Fibroblast of lung (primary cell): ENCODE data around the gene ANKRD49. TPM values are rescaled to one million over a fixed set of nuclear protein-coding genes. Genes with fewer than 3 reads are reported as not detected.

Source experiments
- DNase-seq, 2 donors: peaks; one replicate each; pipeline versions ENCODE4 v3.0.0 to v3.0.0-alpha.2; 2010; ENCODE audit warnings: low read depth in 2 of 2
- H2AFZ ChIP-seq: 2 replicates; pipeline ENCODE4 v1.5.1; 2012; ENCODE audit warnings: low read length, control low read depth, inconsistent platforms
- H3K27ac ChIP-seq: 2 replicates; pipeline ENCODE4 v1.5.1; 2011; ENCODE audit warnings: low read length, control low read depth; ENCODE audit not compliant: insufficient read depth
- H3K27me3 ChIP-seq: 2 replicates; pipeline ENCODE4 v1.5.1; 2011; ENCODE audit warnings: mild to moderate bottlenecking, low read length; ENCODE audit not compliant: control insufficient read depth, insufficient read depth
- H3K36me3 ChIP-seq: 2 replicates; pipeline ENCODE4 v1.5.1; 2011; ENCODE audit warnings: low read length; ENCODE audit not compliant: control insufficient read depth, insufficient read depth
- H3K4me1 ChIP-seq: 2 replicates; pipeline ENCODE4 v1.5.1; 2011; ENCODE audit warnings: low read length; ENCODE audit not compliant: control insufficient read depth, insufficient read depth; ENCODE audit errors: extremely low read depth
- H3K4me2 ChIP-seq: 2 replicates; pipeline ENCODE4 v1.5.1; 2011; ENCODE audit warnings: low read length, control low read depth; ENCODE audit not compliant: insufficient read depth; ENCODE audit errors: extremely low read depth
- H3K4me3 ChIP-seq, 4 experiments: fragments of 200-600 bp in 1 of 4; sonication (generic) in 1 of 4; replicated peaks in 1 of 4; 2 replicates each; pipeline ENCODE4 v1.5.1; 2011 to 2016; ENCODE audit warnings: low read length in 4 of 4, low read depth in 3 of 4, mild to moderate bottlenecking in 3 of 4, control low read depth in 2 of 4, inconsistent platforms in 1 of 4, mixed read lengths in 1 of 4; ENCODE audit not compliant: insufficient read depth in 1 of 4; ENCODE audit errors: control extremely low read depth in 1 of 4
- H3K79me2 ChIP-seq: 2 replicates; pipeline ENCODE4 v1.5.1; 2012; ENCODE audit warnings: mild to moderate bottlenecking, low read length, inconsistent platforms; ENCODE audit not compliant: control insufficient read depth, insufficient read depth
- H3K9ac ChIP-seq: 2 replicates; pipeline ENCODE4 v1.5.1; 2011; ENCODE audit warnings: mild to moderate bottlenecking, low read length, control low read depth; ENCODE audit not compliant: insufficient read depth
- H3K9me3 ChIP-seq: 2 replicates; pipeline ENCODE4 v1.5.1; 2012; ENCODE audit warnings: low read depth, low read length; ENCODE audit not compliant: control insufficient read depth, insufficient read depth
- H4K20me1 ChIP-seq: 2 replicates; pipeline ENCODE4 v1.5.1; 2011; ENCODE audit warnings: low read length; ENCODE audit not compliant: control insufficient read depth, insufficient read depth; ENCODE audit errors: extremely low read depth
- CTCF ChIP-seq, 2 donors: IDR thresholded peaks in 1 of 2; conservative IDR thresholded peaks in 1 of 2; 1 replicate in 1 of 2; 2 replicates in 1 of 2; pipeline ENCODE4 v1.5.1; 2011 to 2012; ENCODE audit warnings: low read length in 2 of 2, control low read depth in 1 of 2, inconsistent platforms in 1 of 2, low read depth in 1 of 2, mild to moderate bottlenecking in 1 of 2
- EZH2 ChIP-seq: IDR thresholded peaks from 2 replicates; pipeline ENCODE4 v1.5.1; 2012; ENCODE audit warnings: low read length, control low read depth, mild to moderate bottlenecking; ENCODE audit errors: missing control alignments
- polyA plus RNA-seq, 2 donors: library from polyadenylated mRNA; depleted of rRNA in 1 of 2; stranded (reverse) in 1 of 2; unstranded in 1 of 2; fragments of >200 nt; gene quantifications; 2 replicates each; pipeline ENCODE4 v1.2.1, GENCODE V29; 2011 to 2012; ENCODE audit warnings: missing spikeins in 1 of 2
- total RNA-seq: library from RNA; depleted of rRNA; stranded (reverse); fragments of >200 nt; gene quantifications from 2 replicates; pipeline ENCODE4 v1.2.1, GENCODE V29; 2014

The ANKRD49 gene
- total and polyA plus RNA-seq, 2 donors (not counting 1 experiment from before 2014, with no cell fraction given): 12.9 to 17.2 TPM

- Histone ChIP-seq H3K36me3 (no peaks in the 10 kb centered on the region), H3K4me3 (no peak overlapping the region)
- TF ChIP-seq CTCF (conservative IDR thresholded peaks at IDR 0.05 in 1 of 2, IDR thresholded peaks at IDR 0.05 in 1 of 2; ENCODE audit: low read depth in 1 of 2, low read length in 2 of 2): no peak
Measured at GRCh38 chr11:94486068-94486467, 7.7 kb upstream of the ANKRD49 start.

GRCh38 chr11:94494126-94494680, 419 bp downstream of the ANKRD49 start:
- no peaks in the 10 kb centered on the region for H3K27me3 ChIP-seq
- DNase-seq: no peak
- H3K79me2 ChIP-seq: peaks cover 10% of the 10 kb centered on the region
- H4K20me1 ChIP-seq: no peaks in the 10 kb centered on the region
- TF ChIP-seq CTCF (conservative IDR thresholded peaks at IDR 0.05 in 1 of 2, IDR thresholded peaks at IDR 0.05 in 1 of 2; ENCODE audit: low read depth in 1 of 2, low read length in 2 of 2): no peak
- TF ChIP-seq EZH2: no peak
- H3K9ac ChIP-seq: peak overlapping the region; percentile 86
- peak overlapping the region; percentile 90 to 95 (median 93) for H3K4me3 ChIP-seq
- H3K36me3 ChIP-seq: peaks cover 4% of the 10 kb centered on the region
- peak overlapping the region; percentile 79 for H2AFZ ChIP-seq
- peak overlapping the region; percentile 81 for H3K27ac ChIP-seq
- H3K4me1 ChIP-seq: peaks cover 2% of the 10 kb centered on the region
- no peaks in the 10 kb centered on the region for H3K9me3 ChIP-seq
- H3K4me2 ChIP-seq: peak overlapping the region; percentile 77

More at GRCh38 chr11:94486068-94486467, 7.7 kb upstream of the ANKRD49 start:
- Histone ChIP-seq H3K4me1 (no peaks in the 10 kb centered on the region), H2AFZ (no peak overlapping the region), H4K20me1 (no peaks in the 10 kb centered on the region), H3K9ac (no peak overlapping the region), H3K27ac (no peak overlapping the region), H3K9me3 (no peaks in the 10 kb centered on the region), H3K79me2 (no peaks in the 10 kb centered on the region), H3K4me2 (no peak overlapping the region), H3K27me3 (no peaks in the 10 kb centered on the region)
- DNase-seq: no peak

GRCh38 chr11:94500181-94500580, 6.4 kb downstream of the ANKRD49 start:
- TF ChIP-seq CTCF (conservative IDR thresholded peaks at IDR 0.05 in 1 of 2, IDR thresholded peaks at IDR 0.05 in 1 of 2; ENCODE audit: low read depth in 1 of 2, low read length in 2 of 2) (no peak), EZH2 (no peak)

More at GRCh38 chr11:94500181-94500580, 6.4 kb downstream of the ANKRD49 start:
- H2AFZ ChIP-seq: no peak overlapping the region
- no peak overlapping the region for H3K9ac ChIP-seq
- peaks cover 8% of the 10 kb centered on the region for H3K36me3 ChIP-seq
- H3K4me1 ChIP-seq: peaks cover 2% of the 10 kb centered on the region
- H4K20me1 ChIP-seq: no peaks in the 10 kb centered on the region
- H3K9me3 ChIP-seq: no peaks in the 10 kb centered on the region
- H3K4me3 ChIP-seq: no peak overlapping the region
- H3K79me2 ChIP-seq: no peaks in the 10 kb centered on the region
- H3K27me3 ChIP-seq: no peaks in the 10 kb centered on the region
- no peak overlapping the region for H3K27ac ChIP-seq
- DNase-seq: no peak
- no peak overlapping the region for H3K4me2 ChIP-seq
